Measurements from ENCODE around the gene P2RX1. TPM values are rescaled to one million over a fixed set of nuclear protein-coding genes. Genes with fewer than 3 reads are reported as not detected.

Gene P2RX1
- total and polyA plus RNA-seq, 4 donors, result 0.44 to 5.2 (median 0.64) TPM

GRCh38 chr17:3921006-3921405 lies 4.7 kb upstream of the P2RX1 start:
- peaks cover 0 to 2% (median 0%) of the 10 kb centered on the region in 4 donors for H3K4me1 ChIP-seq (ENCODE audit: control insufficient read depth in 4 of 4, insufficient read depth in 4 of 4, low read length in 3 of 4)
- no peak overlapping the region for H3K9ac ChIP-seq (ENCODE audit: low read depth in 1 of 2, low read length in 2 of 2)
- H3K36me3 ChIP-seq (ENCODE audit: control insufficient read depth in 4 of 4, insufficient read depth in 3 of 4, low read depth in 1 of 4, low read length in 3 of 4), result no peaks in the 10 kb centered on the region
- no peak overlapping the region for H3K4me3 ChIP-seq (ENCODE audit: low read depth in 1 of 3, low read length in 3 of 3)
- WGBS, result 92% methylated on average over 16 of the region's 16 CpGs
- no peak overlapping the region for H3K27ac ChIP-seq (ENCODE audit: low read depth in 1 of 2, low read length in 2 of 2)
- no peaks in the 10 kb centered on the region for H3K9me3 ChIP-seq (ENCODE audit: control insufficient read depth in 4 of 4, low read length in 3 of 4)
- H3K27me3 ChIP-seq (ENCODE audit: control insufficient read depth in 4 of 4, insufficient read depth in 4 of 4, low read length in 3 of 4), result no peaks in the 10 kb centered on the region
- no peak for DNase-seq (ENCODE audit: low spot score)
- TF ChIP-seq ZBTB33 (IDR thresholded peaks at IDR 0.05) (no peak), HNF4A (conservative IDR thresholded peaks at IDR 0.05) (no peak), RAD21 (IDR thresholded peaks at IDR 0.05) (no peak), GABPA (IDR thresholded peaks at IDR 0.05 in 1 of 2, conservative IDR thresholded peaks at IDR 0.05 in 1 of 2) (no peak), TAF1 (conservative IDR thresholded peaks at IDR 0.05) (no peak), ATF3 (IDR thresholded peaks at IDR 0.05) (no peak), CTCF (IDR thresholded peaks at IDR 0.05; ENCODE audit: low read depth, low read length, missing input control) (no peak), NR2F2 (IDR thresholded peaks at IDR 0.05) (no peak), EGR1 (IDR thresholded peaks at IDR 0.05; ENCODE audit: low read depth in 2 of 2) (no peak), RXRA (IDR thresholded peaks at IDR 0.05) (no peak), JUND (IDR thresholded peaks at IDR 0.05) (no peak), SP1 (IDR thresholded peaks at IDR 0.05) (no peak), YY1 (IDR thresholded peaks at IDR 0.05) (no peak), HNF4G (IDR thresholded peaks at IDR 0.05) (no peak), FOXA1 (IDR thresholded peaks at IDR 0.05) (no peak), FOXA2 (IDR thresholded peaks at IDR 0.05) (no peak)
- TF ChIP-seq, protein P1, sequence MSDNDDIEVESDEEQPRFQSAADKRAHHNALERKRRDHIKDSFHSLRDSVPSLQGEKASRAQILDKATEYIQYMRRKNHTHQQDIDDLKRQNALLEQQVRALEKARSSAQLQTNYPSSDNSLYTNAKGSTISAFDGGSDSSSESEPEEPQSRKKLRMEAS (IDR thresholded peaks at IDR 0.05), result no peak
- TF ChIP-seq, protein P2, sequence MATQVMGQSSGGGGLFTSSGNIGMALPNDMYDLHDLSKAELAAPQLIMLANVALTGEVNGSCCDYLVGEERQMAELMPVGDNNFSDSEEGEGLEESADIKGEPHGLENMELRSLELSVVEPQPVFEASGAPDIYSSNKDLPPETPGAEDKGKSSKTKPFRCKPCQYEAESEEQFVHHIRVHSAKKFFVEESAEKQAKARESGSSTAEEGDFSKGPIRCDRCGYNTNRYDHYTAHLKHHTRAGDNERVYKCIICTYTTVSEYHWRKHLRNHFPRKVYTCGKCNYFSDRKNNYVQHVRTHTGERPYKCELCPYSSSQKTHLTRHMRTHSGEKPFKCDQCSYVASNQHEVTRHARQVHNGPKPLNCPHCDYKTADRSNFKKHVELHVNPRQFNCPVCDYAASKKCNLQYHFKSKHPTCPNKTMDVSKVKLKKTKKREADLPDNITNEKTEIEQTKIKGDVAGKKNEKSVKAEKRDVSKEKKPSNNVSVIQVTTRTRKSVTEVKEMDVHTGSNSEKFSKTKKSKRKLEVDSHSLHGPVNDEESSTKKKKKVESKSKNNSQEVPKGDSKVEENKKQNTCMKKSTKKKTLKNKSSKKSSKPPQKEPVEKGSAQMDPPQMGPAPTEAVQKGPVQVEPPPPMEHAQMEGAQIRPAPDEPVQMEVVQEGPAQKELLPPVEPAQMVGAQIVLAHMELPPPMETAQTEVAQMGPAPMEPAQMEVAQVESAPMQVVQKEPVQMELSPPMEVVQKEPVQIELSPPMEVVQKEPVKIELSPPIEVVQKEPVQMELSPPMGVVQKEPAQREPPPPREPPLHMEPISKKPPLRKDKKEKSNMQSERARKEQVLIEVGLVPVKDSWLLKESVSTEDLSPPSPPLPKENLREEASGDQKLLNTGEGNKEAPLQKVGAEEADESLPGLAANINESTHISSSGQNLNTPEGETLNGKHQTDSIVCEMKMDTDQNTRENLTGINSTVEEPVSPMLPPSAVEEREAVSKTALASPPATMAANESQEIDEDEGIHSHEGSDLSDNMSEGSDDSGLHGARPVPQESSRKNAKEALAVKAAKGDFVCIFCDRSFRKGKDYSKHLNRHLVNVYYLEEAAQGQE (IDR thresholded peaks at IDR 0.05), result no peak
